GM12892 (cell line): ENCODE data around the gene KRTAP12-1.

Source experiments
- DNase-seq: peaks from one replicate; pipeline ENCODE4 v3.0.0; 2011; ENCODE audit not compliant: insufficient read length
- FAIRE-seq: peaks from 2 replicates; lab custom pipeline; 2011; peaks lifted over from hg19 to GRCh38; lab: Jason Lieb, UNC
- POLR2A ChIP-seq: IDR thresholded peaks from 2 replicates; pipeline ENCODE4 v1.6.1; 2011; ENCODE audit warnings: low read depth, low read length, control low read depth
- POLR2AphosphoS5 ChIP-seq: IDR thresholded peaks from 2 replicates; pipeline ENCODE4 v1.6.1; 2011; ENCODE audit warnings: low read depth, low read length, control low read depth
- TAF1 ChIP-seq: IDR thresholded peaks from 2 replicates; pipeline ENCODE4 v1.6.1; 2011; ENCODE audit warnings: low read depth, mild to moderate bottlenecking, control low read depth, low read length, borderline replicate concordance

The KRTAP12-1 gene

GRCh38 chr21:44720170-44720569, 38.2 kb upstream of the KRTAP12-1 start:
- no peak for FAIRE-seq
- TF ChIP-seq POLR2A: no peak
- no peak for TF ChIP-seq TAF1
- no peak for TF ChIP-seq POLR2AphosphoS5
- DNase-seq: no peak

DNA sequence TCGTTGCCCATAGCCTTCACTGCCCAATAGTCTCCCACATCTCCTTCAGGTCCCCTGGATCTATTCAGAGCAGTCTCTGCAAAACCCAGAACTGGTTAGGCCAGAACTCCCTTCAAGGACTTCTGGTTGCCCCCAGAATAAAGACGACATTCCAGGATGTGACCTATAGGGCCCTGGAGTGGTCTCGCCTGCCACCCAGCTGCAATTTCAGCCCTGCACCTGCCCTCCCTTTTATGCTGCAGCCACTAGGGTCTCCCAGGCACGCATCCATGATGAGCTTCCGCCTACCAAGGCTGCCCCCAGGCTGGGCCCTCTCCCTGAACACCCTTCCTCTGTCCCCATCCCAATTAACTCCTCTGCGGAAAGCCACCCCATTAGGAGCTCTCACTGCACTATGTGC, 36.6 kb upstream of the KRTAP12-1 start:
- DNase-seq (no peak), FAIRE-seq (no peak)
- TF ChIP-seq POLR2A (no peak), TAF1 (no peak), POLR2AphosphoS5 (no peak)

DNA sequence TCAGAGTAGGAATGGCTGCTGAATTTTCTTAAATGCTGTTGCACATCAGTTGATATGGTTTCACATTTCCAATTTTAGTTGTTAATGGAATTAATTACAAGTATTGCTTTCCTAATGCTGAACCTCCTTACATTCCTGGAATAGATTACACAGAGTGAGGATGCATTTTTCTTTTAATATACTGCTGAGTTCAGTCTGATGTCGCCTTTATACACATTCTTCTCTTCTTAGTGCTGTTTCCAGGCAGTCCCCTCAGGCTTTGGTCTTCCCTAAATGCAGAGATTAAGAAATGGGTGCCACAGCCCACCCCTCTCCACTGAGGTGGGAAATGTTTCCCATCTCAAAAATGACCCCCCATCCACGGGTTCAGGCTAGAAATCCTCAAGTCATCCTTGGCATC, 36.1 kb upstream of the KRTAP12-1 start:
- TF ChIP-seq POLR2AphosphoS5 (no peak), POLR2A (no peak), TAF1 (no peak)
- FAIRE-seq: no peak
- DNase-seq: no peak

- no peak for DNase-seq
- no peak for FAIRE-seq
- no peak for TF ChIP-seq TAF1
- no peak for TF ChIP-seq POLR2AphosphoS5
- TF ChIP-seq POLR2A: no peak
Observed at GRCh38 chr21:44716984-44717383, 35.0 kb upstream of the KRTAP12-1 start.

DNA sequence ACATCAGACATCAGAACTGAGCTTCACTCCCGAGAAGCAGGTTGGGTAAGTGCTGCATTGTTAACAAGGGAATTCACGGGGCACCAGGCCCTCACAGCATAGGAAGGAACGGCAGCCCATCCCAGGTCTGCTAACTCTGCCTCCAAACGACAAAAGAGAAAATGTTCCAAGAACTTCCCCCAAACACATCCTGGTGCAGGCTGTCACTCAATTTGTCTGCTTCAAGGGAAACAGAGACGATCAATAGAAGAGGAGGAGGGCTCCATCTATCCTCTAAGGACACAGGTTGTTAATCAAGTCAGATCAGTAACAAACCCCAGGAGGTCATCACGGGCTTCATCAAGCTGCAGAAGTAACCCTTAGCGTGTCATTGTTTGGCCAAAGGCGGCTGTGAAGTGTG, 32.9 kb upstream of the KRTAP12-1 start:
- FAIRE-seq (no peak), DNase-seq (no peak)
- TF ChIP-seq POLR2A (no peak), POLR2AphosphoS5 (no peak), TAF1 (no peak)

DNA sequence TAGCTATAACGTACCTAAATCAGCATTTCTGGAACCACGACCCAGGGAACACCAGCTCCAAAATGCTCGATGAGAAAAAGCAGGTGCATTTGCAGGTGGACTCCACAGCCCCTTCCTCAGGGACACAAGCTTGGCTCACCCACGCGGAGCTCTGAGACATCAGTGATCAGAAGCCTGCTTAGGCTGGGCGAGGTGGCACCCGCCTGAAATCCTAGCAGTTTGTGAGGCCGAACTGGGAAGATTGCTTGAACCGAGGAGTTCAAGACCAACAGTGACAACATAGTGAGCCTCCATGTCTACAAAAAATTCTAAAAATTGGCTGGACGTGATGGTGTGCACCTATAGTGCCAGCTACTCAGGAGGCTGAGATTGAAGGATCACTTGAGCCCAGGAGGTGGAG, 31.9 kb upstream of the KRTAP12-1 start:
- TF ChIP-seq TAF1: no peak
- no peak for TF ChIP-seq POLR2A
- no peak for TF ChIP-seq POLR2AphosphoS5
- no peak for FAIRE-seq
- DNase-seq: no peak

DNA sequence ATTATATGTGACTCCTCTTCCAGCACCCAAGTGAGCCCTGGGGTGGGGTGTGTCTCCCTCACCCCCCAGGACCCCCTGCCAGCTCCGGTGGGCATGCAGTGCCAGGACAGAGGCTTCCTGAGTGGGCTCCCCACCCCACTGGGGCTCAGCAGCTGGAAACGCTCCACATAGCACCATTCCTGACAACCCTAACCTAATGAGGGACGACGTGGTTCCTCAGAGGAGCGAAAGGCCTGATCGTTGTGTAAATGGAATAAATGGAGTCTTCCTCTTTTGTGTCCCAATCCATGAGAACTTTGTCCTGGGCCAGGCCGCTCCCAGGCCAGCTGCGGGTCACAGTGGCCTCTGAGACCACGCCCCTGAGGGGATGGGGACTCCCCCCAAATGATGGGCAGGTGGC, 31.2 kb upstream of the KRTAP12-1 start:
- FAIRE-seq: no peak
- no peak for DNase-seq
- TF ChIP-seq TAF1: no peak
- no peak for TF ChIP-seq POLR2A
- TF ChIP-seq POLR2AphosphoS5: no peak

DNA sequence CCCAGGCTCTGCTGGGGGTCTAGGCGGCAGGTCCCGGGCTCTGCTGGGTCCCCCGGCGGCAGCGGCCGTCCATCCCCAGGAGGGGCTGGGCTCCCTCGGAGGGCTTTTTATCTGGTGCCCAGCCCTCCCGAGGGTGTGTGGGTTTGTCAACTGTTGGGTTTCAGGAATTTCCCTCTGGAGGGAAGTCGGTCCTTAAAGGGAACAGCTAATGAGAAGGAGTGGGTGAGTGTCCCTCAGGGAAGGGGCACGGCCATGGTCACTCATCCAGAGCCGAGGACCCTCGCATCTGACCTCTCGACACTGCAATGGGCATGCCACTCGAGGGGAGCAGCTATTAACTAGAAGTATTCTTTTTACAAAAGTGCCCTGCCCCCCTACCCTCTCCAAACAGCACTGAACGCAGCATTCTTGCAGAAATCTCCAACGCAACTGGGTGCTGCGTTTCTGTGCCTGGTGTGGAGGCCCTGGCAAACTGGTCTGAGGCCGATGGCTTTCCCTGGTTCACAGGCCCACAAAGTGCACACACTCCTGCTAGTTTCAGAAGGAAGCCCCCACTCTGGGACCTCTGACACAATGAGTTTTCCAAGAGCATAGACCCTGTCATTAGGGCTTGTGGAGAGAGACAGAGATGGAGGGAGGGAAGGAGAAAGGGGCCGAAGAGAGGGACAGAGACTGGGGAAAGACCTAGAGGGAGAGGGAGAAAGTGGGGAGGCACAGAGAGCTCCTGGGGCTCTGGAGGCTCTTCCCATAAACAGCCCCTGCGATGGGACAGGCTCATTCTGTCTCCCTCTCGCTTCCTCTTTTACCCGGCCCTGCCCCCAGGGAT, 30.5 kb upstream of the KRTAP12-1 start:
- TF ChIP-seq POLR2A (no peak), POLR2AphosphoS5 (no peak), TAF1 (no peak)

DNA sequence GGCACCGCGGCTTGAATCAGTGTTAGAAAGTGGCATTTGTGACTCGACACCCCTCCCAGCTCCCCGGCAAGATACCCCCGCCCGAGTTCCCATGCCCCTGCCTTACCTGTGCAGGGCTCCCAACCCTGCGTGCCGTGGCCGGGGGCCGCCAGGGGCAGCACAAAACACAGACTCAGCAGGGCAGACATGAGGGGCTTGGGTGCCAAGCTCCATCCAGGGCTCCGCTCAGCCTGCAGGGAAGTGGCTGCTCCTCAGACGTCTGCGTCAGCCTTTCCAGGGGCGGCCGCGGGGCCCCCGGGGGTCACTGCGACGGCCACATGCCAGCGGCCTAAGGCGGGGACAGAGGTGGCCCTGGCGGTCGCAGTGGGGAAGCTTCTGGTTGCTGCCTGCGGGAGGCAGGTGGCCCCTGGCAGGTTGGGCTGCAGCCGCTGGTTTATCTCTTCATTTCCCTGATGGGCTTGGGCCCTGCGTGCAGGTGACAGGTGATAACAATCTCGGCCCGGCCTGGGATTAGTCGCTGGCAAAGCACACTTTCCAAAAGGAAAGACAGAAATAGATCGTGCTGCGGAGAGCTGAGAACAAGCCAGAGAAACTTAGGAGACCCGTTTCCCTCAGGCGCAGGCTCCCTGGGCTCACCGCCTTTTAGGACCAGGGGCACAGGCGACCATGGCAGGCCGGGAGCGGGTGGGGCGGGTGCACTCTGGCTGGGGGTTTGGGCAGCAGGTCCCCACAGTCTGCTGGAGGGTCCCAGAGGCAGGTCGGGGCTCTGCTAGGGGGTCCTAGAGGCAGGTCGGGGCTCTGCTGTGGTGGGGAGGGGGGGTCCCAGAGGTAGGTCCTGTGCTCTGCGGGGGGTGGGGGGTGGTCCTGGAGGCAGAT, 29.6 kb upstream of the KRTAP12-1 start, which contains the start of gene TSPEAR:
Gene TSPEAR, minus strand, starts transcription at position 246 of the 876 bp plus-strand sequence. Its CDS starts 58 bp downstream, at position 188.
- FAIRE-seq: no peak
- TF ChIP-seq POLR2AphosphoS5: no peak
- TF ChIP-seq POLR2A: no peak
- DNase-seq: no peak

More for the DNA sequence above, 30.5 kb upstream of the KRTAP12-1 start:
- no peak for DNase-seq
- FAIRE-seq: no peak

DNA sequence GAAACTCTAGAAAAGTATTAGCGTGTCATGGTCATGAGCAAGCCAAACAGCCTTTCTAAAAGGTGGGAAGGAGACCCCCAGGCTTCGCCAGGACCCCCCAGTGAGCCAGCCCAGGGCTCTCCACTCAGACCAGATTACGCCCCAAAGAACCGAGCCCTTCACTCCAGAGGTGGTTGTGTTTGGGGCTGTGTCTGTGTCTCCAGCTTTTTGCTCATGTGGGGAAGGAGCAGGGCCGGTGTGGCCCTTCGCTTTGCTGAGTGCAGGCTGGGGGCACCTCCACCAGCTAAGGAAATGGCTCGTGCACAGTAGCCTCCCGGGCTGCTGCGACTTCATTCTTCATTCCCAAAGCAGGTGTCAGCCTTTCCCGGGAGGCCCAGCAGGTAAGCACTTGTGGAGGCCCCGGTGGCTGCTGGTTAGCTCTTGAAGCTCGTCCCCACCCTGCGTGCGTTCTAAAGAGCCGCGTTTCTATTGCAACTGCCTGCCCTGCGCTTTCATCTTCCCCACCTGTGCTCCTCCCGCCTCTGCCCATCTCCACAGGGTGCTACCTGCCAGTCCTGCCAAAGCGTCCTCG, 28.9 kb upstream of the KRTAP12-1 start:
- FAIRE-seq (no peak), DNase-seq (no peak)
- no peak for TF ChIP-seq TAF1
- TF ChIP-seq POLR2AphosphoS5: no peak
- TF ChIP-seq POLR2A: no peak

- FAIRE-seq: no peak
- no peak for DNase-seq
- no peak for TF ChIP-seq POLR2AphosphoS5
- TF ChIP-seq POLR2A: no peak
- TF ChIP-seq TAF1: no peak
Observed at GRCh38 chr21:44710294-44710665, 28.3 kb upstream of the KRTAP12-1 start.
